ENCODE measurements around the gene SIRPB2.
A peak's percentile ranks its signal among the peaks of the same experiment; 100 is the strongest.

SIRPB2 gene

GRCh38 chr20:1534526-1534925, 43.3 kb upstream of the SIRPB2 start:
- no peak for TF ChIP-seq CTCF (IDR thresholded peaks at IDR 0.05; ENCODE audit: low read length, missing control alignments)
- no peak for DNase-seq (ENCODE audit: low read depth)
- no peak overlapping the region for H3K4me3 ChIP-seq (replicated peaks; ENCODE audit: low read depth, low read length)

GRCh38 chr20:1533059-1533458, 41.8 kb upstream of the SIRPB2 start:
- DNase-seq (ENCODE audit: low read depth): no peak
- H3K4me3 ChIP-seq (replicated peaks; ENCODE audit: low read depth, low read length): no peak overlapping the region
- no peak for TF ChIP-seq CTCF (IDR thresholded peaks at IDR 0.05; ENCODE audit: low read length, missing control alignments)

- DNase-seq (ENCODE audit: low read depth): peak; percentile 26
- no peak for TF ChIP-seq CTCF (IDR thresholded peaks at IDR 0.05; ENCODE audit: low read length, missing control alignments)
These were observed 37.6 kb upstream of the SIRPB2 start for GRCh38 chr20:1528811-1529210.

GRCh38 chr20:1527923-1528322, 36.7 kb upstream of the SIRPB2 start:
- no peak for DNase-seq (ENCODE audit: low read depth)
- no peak for TF ChIP-seq CTCF (IDR thresholded peaks at IDR 0.05; ENCODE audit: low read length, missing control alignments)
- no peak overlapping the region for H3K4me3 ChIP-seq (replicated peaks; ENCODE audit: low read depth, low read length)

More at GRCh38 chr20:1528811-1529210, 37.6 kb upstream of the SIRPB2 start:
- H3K4me3 ChIP-seq (replicated peaks; ENCODE audit: low read depth, low read length): no peak overlapping the region

GRCh38 chr20:1526896-1527295, 35.7 kb upstream of the SIRPB2 start:
- no peak for TF ChIP-seq CTCF (IDR thresholded peaks at IDR 0.05; ENCODE audit: low read length, missing control alignments)
- H3K4me3 ChIP-seq (replicated peaks; ENCODE audit: low read depth, low read length): no peak overlapping the region
- peak; percentile 37 for DNase-seq (ENCODE audit: low read depth)

GRCh38 chr20:1526310-1526709, 35.1 kb upstream of the SIRPB2 start:
- H3K4me3 ChIP-seq (replicated peaks; ENCODE audit: low read depth, low read length): no peak overlapping the region
- no peak for TF ChIP-seq CTCF (IDR thresholded peaks at IDR 0.05; ENCODE audit: low read length, missing control alignments)
- no peak for DNase-seq (ENCODE audit: low read depth)

GRCh38 chr20:1524004-1524403, 32.8 kb upstream of the SIRPB2 start:
- no peak for DNase-seq (ENCODE audit: low read depth)
- TF ChIP-seq CTCF (IDR thresholded peaks at IDR 0.05; ENCODE audit: low read length, missing control alignments): no peak
- no peak overlapping the region for H3K4me3 ChIP-seq (replicated peaks; ENCODE audit: low read depth, low read length)

Data from fibroblast of pulmonary artery (primary cell).